OCI-LY7 (cell line): ENCODE measurements around the gene MAPK8IP1. TPM values are rescaled to one million over a fixed set of nuclear protein-coding genes. Genes with fewer than 3 reads are reported as not detected.

ENCODE experiments used
- BruUV-seq: library from RNA; stranded (reverse); fragments of 400-500 nt; replicated peaks from 2 replicates; lab custom pipeline; 2021; lab: Mats Ljungman, UMichigan
- CTCF ChIA-PET: fragments of 300-600 bp; sonication (Branson Sonifier 250); formaldehyde crosslinking; loops from one replicate; lab custom pipeline; 2022; ENCODE audit warnings: antibody characterized with exemption; ENCODE audit not compliant: unreplicated experiment; lab: Charles Lee
- POLR2A ChIA-PET: fragments of 300-600 bp; sonication (Branson Sonifier 250); formaldehyde crosslinking; loops from one replicate; lab custom pipeline; 2022; ENCODE audit warnings: antibody characterized with exemption; lab: Charles Lee
- DNase-seq: peaks from one replicate; pipeline ENCODE4 v3.0.0-alpha.2; 2015; ENCODE audit warnings: low spot score
- H2AFZ ChIP-seq: fragments of 200-600 bp; sonication (generic), shearing (Covaris generic); 2 replicates; pipeline ENCODE4 v1.6.1; 2014; ENCODE audit warnings: mild to moderate bottlenecking, antibody characterized with exemption, low read length, moderate library complexity
- H3K27ac ChIP-seq: fragments of 200-600 bp; sonication (generic); 2 replicates; pipeline ENCODE4 v1.5.1; 2014; ENCODE audit warnings: mixed run types, low read depth, mild to moderate bottlenecking, moderate library complexity, low read length, inconsistent platforms; ENCODE audit not compliant: poor library complexity, severe bottlenecking
- H3K36me3 ChIP-seq: fragments of 200-600 bp; sonication (generic); 2 replicates; pipeline ENCODE4 v1.6.1; 2014; ENCODE audit warnings: mild to moderate bottlenecking, antibody characterized with exemption, low read length, moderate library complexity, mixed read lengths; ENCODE audit not compliant: insufficient read depth
- H3K4me1 ChIP-seq: fragments of 200-600 bp; sonication (generic); 2 replicates; pipeline ENCODE4 v1.5.1; 2014; ENCODE audit warnings: mild to moderate bottlenecking, low read length; ENCODE audit not compliant: insufficient read depth, poor library complexity, severe bottlenecking
- H3K4me2 ChIP-seq: fragments of 200-600 bp; sonication (generic); 2 replicates; pipeline ENCODE4 v1.6.1; 2014; ENCODE audit warnings: mild to moderate bottlenecking, low read length
- H3K4me3 ChIP-seq: fragments of 200-600 bp; sonication (generic); 2 replicates; pipeline ENCODE4 v1.5.1; 2014; ENCODE audit warnings: mild to moderate bottlenecking, low read depth, low read length; ENCODE audit not compliant: poor library complexity, severe bottlenecking
- H3K79me2 ChIP-seq: fragments of 200-600 bp; sonication (generic); 2 replicates; pipeline ENCODE4 v1.6.1; 2016; ENCODE audit warnings: low read depth, mild to moderate bottlenecking, low read length, moderate library complexity, mixed read lengths; ENCODE audit not compliant: insufficient read depth
- H3K9me2 ChIP-seq: fragments of 200-600 bp; sonication (generic); 2 replicates; pipeline ENCODE4 v1.6.1; 2016; ENCODE audit warnings: mild to moderate bottlenecking, low read length, mixed read lengths; ENCODE audit not compliant: insufficient read depth
- H3K9me3 ChIP-seq: fragments of 200-600 bp; sonication (generic); 2 replicates; pipeline ENCODE4 v1.6.1; 2014; ENCODE audit warnings: mild to moderate bottlenecking, mixed run types, low read length, mixed read lengths
- H4K20me1 ChIP-seq: fragments of 200-600 bp; sonication (generic); 2 replicates; pipeline ENCODE4 v1.6.1; 2014; ENCODE audit warnings: mild to moderate bottlenecking, antibody characterized with exemption, low read length, moderate library complexity, mixed read lengths; ENCODE audit not compliant: insufficient read depth
- EZH2phosphoT487 ChIP-seq: fragments of 200-600 bp; sonication (generic); IDR thresholded peaks from 2 replicates; pipeline ENCODE4 v1.6.1; 2018; ENCODE audit warnings: low read depth, borderline replicate concordance, mild to moderate bottlenecking, mixed run types, antibody characterized with exemption, low read length, moderate library complexity, mixed read lengths
- intact Hi-C: fragments of 100-400 bp; cut with micrococcal nuclease; formaldehyde crosslinking; loops from one replicate; pipeline ENCODE4 v1.10.0; 2022; ENCODE audit not compliant: unreplicated experiment
- total RNA-seq, 2 experiments: library from RNA; depleted of rRNA in 1 of 2; stranded (reverse); fragments of >200 nt in 1 of 2; shearing (Covaris generic) in 1 of 2; gene quantifications; 2 replicates each; pipeline ENCODE4 v1.2.3, GENCODE V29; 2014 to 2022
- TF ChIP-seq, protein P1 (sequence below): fragments of 200-600 bp; sonication (generic); conservative IDR thresholded peaks from 2 replicates; pipeline ENCODE4 v1.5.1; 2014; ENCODE audit warnings: mild to moderate bottlenecking, antibody characterized with exemption, low read length, moderate library complexity, mixed read lengths

The MAPK8IP1 gene
- total RNA-seq, 2 experiments from 2014 or later = 2.2 TPM

DNA sequence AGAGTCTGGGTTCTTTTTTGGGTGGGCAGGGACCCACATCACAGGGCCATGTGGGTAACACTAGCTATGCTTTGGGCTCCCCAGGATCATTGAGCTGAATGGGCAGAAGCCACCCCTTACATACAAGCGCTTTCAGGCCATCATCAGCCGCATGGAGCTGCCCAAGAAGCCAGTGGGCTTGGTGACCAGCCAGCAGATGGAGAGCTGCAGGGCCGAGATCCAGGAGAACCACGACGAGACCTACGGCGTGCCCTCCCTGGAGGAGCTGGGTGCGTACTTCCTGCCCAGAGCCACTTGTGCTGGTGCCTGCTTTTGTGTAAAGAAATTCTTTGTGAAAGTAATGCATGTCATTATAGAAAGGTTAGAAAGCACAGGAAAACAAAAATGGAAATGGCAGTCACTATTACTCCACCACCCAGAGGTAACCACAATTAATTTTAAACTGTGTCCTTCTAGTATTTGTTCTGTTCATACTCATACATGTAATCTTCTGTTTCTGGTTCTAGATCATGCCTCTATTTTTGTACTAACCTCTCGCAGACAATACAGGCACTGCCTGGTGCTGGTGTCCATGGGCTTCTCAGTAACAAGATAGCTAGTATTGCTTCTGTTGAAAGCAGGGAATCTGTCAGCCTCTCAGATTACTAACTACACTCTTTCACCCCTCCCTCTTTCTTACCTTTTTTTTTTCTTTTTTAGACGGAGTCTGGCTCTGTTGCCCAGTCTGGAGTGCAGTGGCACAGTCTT is 24.5 kb upstream of the MAPK8IP1 start:
- ChIA-PET CTCF (no interaction called here), POLR2A (interaction anchor here (0.7 to 2.5 kb wide), 4 partner anchors 10 to 72 kb away, joined by 3 to 13 read pairs (median 4); partner anchors contain the start of gene CRY2)
- Histone ChIP-seq H4K20me1 (no peaks in the 10 kb centered on the region), H3K9me3 (no peaks in the 10 kb centered on the region), H3K79me2 (no peaks in the 10 kb centered on the region), H3K4me2 (no peak overlapping the region), H3K4me1 (no peaks in the 10 kb centered on the region), H3K36me3 (peaks cover 74% of the 10 kb centered on the region), H3K9me2 (no peaks in the 10 kb centered on the region), H3K4me3 (no peak overlapping the region), H3K27ac (no peak overlapping the region), H2AFZ (no peak overlapping the region)
- TF ChIP-seq, protein P1, sequence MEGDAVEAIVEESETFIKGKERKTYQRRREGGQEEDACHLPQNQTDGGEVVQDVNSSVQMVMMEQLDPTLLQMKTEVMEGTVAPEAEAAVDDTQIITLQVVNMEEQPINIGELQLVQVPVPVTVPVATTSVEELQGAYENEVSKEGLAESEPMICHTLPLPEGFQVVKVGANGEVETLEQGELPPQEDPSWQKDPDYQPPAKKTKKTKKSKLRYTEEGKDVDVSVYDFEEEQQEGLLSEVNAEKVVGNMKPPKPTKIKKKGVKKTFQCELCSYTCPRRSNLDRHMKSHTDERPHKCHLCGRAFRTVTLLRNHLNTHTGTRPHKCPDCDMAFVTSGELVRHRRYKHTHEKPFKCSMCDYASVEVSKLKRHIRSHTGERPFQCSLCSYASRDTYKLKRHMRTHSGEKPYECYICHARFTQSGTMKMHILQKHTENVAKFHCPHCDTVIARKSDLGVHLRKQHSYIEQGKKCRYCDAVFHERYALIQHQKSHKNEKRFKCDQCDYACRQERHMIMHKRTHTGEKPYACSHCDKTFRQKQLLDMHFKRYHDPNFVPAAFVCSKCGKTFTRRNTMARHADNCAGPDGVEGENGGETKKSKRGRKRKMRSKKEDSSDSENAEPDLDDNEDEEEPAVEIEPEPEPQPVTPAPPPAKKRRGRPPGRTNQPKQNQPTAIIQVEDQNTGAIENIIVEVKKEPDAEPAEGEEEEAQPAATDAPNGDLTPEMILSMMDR = no peak
- no peak for TF ChIP-seq EZH2phosphoT487
- intact Hi-C loops = no loop called here
- BruUV-seq = no TSS peak
- DNase-seq = no peak

DNA sequence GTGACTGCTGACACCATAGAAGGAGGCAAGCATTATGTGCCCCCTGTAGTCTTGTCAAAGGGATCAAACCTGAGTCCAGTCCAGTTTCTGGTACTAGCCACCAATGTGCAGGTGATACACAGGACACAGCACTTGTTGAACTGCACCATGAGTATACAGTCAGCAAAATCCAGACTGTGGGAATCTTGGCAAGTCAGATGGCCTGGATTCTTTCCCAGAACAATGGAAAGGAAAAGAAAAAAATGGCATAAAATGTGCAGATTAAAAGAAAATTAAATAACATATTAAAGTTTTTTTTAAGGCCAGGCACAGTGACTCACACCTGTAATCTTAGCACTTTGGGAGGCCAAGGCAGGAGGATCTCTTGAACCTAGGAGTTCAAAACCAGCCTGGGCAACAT is 21.4 kb upstream of the MAPK8IP1 start:
- intact Hi-C loops = no loop called here
- Histone ChIP-seq H4K20me1 (no peaks in the 10 kb centered on the region), H3K4me2 (no peak overlapping the region), H3K4me3 (no peak overlapping the region), H3K79me2 (no peaks in the 10 kb centered on the region), H3K4me1 (no peaks in the 10 kb centered on the region), H3K9me3 (no peaks in the 10 kb centered on the region), H3K27ac (no peak overlapping the region), H2AFZ (no peak overlapping the region), H3K9me2 (no peaks in the 10 kb centered on the region), H3K36me3 (peaks cover 62% of the 10 kb centered on the region)
- no TSS peak for BruUV-seq
- ChIA-PET CTCF (no interaction called here), POLR2A (no interaction called here)
- no peak for DNase-seq
- TF ChIP-seq, protein P1 = no peak
- TF ChIP-seq EZH2phosphoT487 = no peak

DNA sequence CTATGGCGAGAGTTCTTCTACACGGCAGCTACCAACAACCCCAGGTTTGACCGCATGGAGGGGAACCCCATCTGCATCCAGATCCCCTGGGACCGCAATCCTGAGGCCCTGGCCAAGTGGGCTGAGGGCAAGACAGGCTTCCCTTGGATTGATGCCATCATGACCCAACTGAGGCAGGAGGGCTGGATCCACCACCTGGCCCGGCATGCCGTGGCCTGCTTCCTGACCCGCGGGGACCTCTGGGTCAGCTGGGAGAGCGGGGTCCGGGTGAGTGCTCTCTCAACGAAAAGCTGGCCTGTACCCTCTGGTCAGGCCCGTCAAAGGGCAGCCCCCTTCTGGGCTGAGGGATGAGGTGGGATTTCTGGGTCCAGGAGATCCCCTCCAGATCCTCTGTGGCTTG is 15.9 kb upstream of the MAPK8IP1 start:
- Histone ChIP-seq H3K4me2 (no peak overlapping the region), H3K36me3 (peaks cover 55% of the 10 kb centered on the region), H3K4me1 (no peaks in the 10 kb centered on the region), H3K27ac (no peak overlapping the region), H3K79me2 (no peaks in the 10 kb centered on the region), H3K9me3 (no peaks in the 10 kb centered on the region), H3K4me3 (no peak overlapping the region), H4K20me1 (no peaks in the 10 kb centered on the region), H3K9me2 (no peaks in the 10 kb centered on the region), H2AFZ (no peak overlapping the region)
- intact Hi-C loops = no loop called here
- no TSS peak for BruUV-seq
- DNase-seq = no peak
- ChIA-PET POLR2A (no interaction called here), CTCF (no interaction called here)
- TF ChIP-seq, protein P1 = no peak
